K562 (cell line): ENCODE measurements around the gene POLR2H.
A peak's percentile ranks its signal among the peaks of the same experiment; 100 is the strongest.

Source experiments
- ADNP ChIP-seq: fragments of 200-800 bp; sonication (Bioruptor generic); IDR thresholded peaks from 2 replicates; pipeline ENCODE4 v1.6.1; 2016; ENCODE audit warnings: missing genetic modification characterization, missing compliant biosample characterization
- BHLHE40 ChIP-seq: IDR thresholded peaks from 2 replicates; pipeline ENCODE4 v1.6.1; 2011; ENCODE audit warnings: low read length, improper control_type of control experiment
- ELF2 ChIP-seq: fragments of 250-450 bp; sonication (Bioruptor Pico); IDR thresholded peaks from 2 replicates; pipeline ENCODE4 v1.5.0; 2021; ENCODE audit warnings: mild to moderate bottlenecking
- ELF4 ChIP-seq: fragments of 450-650 bp; formaldehyde crosslinking; IDR thresholded peaks from 2 replicates; pipeline ENCODE4 v1.4.0; 2022; ENCODE audit warnings: missing genetic modification characterization
- EP300 ChIP-seq: IDR thresholded peaks from 2 replicates; pipeline ENCODE4 v1.6.1; 2012; ENCODE audit warnings: low read length, improper control_type of control experiment
- HDGF ChIP-seq: fragments of 450-650 bp; IDR thresholded peaks from 2 replicates; pipeline ENCODE4 v1.6.1; 2016
- JUN ChIP-seq, 2 experiments: sonication (generic) in 1 of 2; formaldehyde crosslinking in 1 of 2; IDR thresholded peaks; 2 replicates each; pipeline versions ENCODE4 v1.6.1 to v1.8.0; 2012 to 2022; ENCODE audit warnings: borderline replicate concordance in 2 of 2, mild to moderate bottlenecking in 2 of 2, improper control_type of control experiment in 1 of 2, low read depth in 1 of 2, low read length in 1 of 2, missing genetic modification reagents in 1 of 2
- SRF ChIP-seq, 2 experiments: fragments of 250-450, 450-650 bp in 1 of 2; sonication (Bioruptor Pico) in 1 of 2; sonication (generic) in 1 of 2; formaldehyde crosslinking; IDR thresholded peaks; 2 replicates each; pipeline versions ENCODE4 v1.5.0 to v1.5.1; 2020 to 2022; ENCODE audit warnings: mild to moderate bottlenecking in 1 of 2, missing genetic modification reagents in 1 of 2
- STAT5A ChIP-seq: IDR thresholded peaks from 2 replicates; pipeline ENCODE4 v1.6.1; 2012; ENCODE audit warnings: low read length, inconsistent platforms, borderline replicate concordance
- TRIM28 ChIP-seq: fragments of 450-650 bp; IDR thresholded peaks from 2 replicates; pipeline ENCODE4 v1.6.1; 2017
- TF ChIP-seq, protein P1 (sequence below), 3 experiments: IDR thresholded peaks in 2 of 3; conservative IDR thresholded peaks in 1 of 3; 2 replicates each; pipeline ENCODE4 v1.5.1; 2011 to 2012; ENCODE audit warnings: low read length in 3 of 3, mild to moderate bottlenecking in 3 of 3, control low read depth in 2 of 3, improper control_type of control experiment in 1 of 3, inconsistent platforms in 1 of 3, low read depth in 1 of 3, mixed read lengths in 1 of 3, moderate library complexity in 1 of 3; ENCODE audit not compliant: insufficient read depth in 2 of 3
- TF ChIP-seq, protein P2 (sequence below): IDR thresholded peaks from 2 replicates; pipeline ENCODE4 v1.6.1; 2012; ENCODE audit warnings: low read depth, low read length, improper control_type of control experiment, borderline replicate concordance
- TF ChIP-seq, protein P3 (sequence below): sonication (generic); formaldehyde crosslinking; IDR thresholded peaks from 2 replicates; pipeline ENCODE4 v1.8.1; 2023; ENCODE audit warnings: mild to moderate bottlenecking, missing genetic modification reagents, moderate library complexity

DNA sequence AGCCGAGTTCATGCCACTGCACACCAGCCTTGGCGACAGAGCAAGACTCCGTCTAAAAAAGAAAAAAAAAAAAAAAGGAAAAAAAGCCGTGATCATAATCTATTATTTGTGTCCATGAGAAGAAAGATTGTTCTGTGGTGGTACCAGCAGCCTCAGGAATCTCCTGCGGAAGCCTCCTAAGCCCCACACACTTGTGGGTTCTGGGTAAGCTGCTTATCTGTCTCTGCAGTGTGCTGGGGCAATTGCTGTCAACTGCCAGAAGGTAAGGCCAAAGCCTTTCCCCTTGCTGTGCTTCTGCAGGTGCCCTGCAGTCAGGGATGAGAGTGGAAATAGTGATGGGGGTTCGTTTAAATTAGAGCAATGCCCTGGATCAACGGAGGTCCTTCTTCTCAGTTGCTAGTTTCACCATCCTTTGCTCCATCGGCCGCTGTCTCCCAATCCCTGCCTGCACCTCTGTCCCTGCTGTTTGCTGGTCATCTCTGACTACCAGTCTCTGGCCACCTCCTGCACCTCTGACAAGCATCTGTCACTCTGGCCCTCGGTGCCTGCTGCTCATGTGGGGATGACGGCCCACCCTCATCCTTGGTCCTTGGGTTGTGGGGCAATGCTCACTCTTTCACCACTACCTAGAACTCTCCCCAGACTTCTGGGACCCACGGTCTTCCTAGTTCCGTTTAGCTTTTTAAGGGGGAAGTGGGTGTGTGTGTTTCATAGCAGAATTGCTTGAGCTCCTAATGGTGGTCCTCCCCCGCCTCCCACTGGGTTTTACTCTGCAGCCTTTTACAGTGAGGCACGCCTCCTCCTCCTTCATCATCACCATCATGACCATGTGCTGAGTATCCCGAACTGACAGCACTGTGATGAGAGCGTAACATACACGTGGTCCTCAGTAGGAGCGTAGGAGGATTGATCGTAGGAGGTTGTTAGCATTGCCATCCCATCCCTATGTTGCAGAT, 43.8 kb downstream of the POLR2H start:
- no peak for TF ChIP-seq JUN (IDR thresholded peaks at IDR 0.05; ENCODE audit: borderline replicate concordance, low read depth, low read length)
- TF ChIP-seq JUN (CRISPR knock-in tag; IDR thresholded peaks at IDR 0.05; ENCODE audit: borderline replicate concordance) = no peak
- no peak for TF ChIP-seq SRF (CRISPR knock-in tag; IDR thresholded peaks at IDR 0.05)
- peak; percentile 31; the same call in 1 of the 2 replicates for TF ChIP-seq STAT5A
- TF ChIP-seq, protein P1, sequence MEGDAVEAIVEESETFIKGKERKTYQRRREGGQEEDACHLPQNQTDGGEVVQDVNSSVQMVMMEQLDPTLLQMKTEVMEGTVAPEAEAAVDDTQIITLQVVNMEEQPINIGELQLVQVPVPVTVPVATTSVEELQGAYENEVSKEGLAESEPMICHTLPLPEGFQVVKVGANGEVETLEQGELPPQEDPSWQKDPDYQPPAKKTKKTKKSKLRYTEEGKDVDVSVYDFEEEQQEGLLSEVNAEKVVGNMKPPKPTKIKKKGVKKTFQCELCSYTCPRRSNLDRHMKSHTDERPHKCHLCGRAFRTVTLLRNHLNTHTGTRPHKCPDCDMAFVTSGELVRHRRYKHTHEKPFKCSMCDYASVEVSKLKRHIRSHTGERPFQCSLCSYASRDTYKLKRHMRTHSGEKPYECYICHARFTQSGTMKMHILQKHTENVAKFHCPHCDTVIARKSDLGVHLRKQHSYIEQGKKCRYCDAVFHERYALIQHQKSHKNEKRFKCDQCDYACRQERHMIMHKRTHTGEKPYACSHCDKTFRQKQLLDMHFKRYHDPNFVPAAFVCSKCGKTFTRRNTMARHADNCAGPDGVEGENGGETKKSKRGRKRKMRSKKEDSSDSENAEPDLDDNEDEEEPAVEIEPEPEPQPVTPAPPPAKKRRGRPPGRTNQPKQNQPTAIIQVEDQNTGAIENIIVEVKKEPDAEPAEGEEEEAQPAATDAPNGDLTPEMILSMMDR (IDR thresholded peaks at IDR 0.05 in 2 of 3, conservative IDR thresholded peaks at IDR 0.05 in 1 of 3; ENCODE audit: insufficient read depth in 2 of 3, low read depth in 1 of 3, low read length in 3 of 3) = no peak
- TF ChIP-seq ELF2 (CRISPR knock-in tag) = no peak
- no peak for TF ChIP-seq HDGF
- TF ChIP-seq, protein P2, sequence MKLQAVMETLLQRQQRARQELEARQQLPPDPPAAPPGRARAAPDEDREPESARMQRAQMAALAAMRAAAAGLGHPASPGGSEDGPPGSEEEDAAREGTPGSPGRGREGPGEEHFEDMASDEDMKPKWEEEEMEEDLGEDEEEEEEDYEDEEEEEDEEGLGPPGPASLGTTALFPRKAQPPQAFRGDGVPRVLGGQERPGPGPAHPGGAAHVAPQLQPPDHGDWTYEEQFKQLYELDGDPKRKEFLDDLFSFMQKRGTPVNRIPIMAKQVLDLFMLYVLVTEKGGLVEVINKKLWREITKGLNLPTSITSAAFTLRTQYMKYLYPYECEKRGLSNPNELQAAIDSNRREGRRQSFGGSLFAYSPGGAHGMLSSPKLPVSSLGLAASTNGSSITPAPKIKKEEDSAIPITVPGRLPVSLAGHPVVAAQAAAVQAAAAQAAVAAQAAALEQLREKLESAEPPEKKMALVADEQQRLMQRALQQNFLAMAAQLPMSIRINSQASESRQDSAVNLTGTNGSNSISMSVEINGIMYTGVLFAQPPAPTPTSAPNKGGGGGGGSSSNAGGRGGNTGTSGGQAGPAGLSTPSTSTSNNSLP = no peak
- TF ChIP-seq ADNP (tag) = no peak
- no peak for TF ChIP-seq EP300
- TF ChIP-seq, protein P3, sequence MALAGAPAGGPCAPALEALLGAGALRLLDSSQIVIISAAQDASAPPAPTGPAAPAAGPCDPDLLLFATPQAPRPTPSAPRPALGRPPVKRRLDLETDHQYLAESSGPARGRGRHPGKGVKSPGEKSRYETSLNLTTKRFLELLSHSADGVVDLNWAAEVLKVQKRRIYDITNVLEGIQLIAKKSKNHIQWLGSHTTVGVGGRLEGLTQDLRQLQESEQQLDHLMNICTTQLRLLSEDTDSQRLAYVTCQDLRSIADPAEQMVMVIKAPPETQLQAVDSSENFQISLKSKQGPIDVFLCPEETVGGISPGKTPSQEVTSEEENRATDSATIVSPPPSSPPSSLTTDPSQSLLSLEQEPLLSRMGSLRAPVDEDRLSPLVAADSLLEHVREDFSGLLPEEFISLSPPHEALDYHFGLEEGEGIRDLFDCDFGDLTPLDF (CRISPR knock-in tag) = no peak
- no peak for TF ChIP-seq ELF4
- TF ChIP-seq BHLHE40 = no peak
- no peak for TF ChIP-seq TRIM28
